ENCODE results near the gene CCND1.

Gene CCND1

DNA sequence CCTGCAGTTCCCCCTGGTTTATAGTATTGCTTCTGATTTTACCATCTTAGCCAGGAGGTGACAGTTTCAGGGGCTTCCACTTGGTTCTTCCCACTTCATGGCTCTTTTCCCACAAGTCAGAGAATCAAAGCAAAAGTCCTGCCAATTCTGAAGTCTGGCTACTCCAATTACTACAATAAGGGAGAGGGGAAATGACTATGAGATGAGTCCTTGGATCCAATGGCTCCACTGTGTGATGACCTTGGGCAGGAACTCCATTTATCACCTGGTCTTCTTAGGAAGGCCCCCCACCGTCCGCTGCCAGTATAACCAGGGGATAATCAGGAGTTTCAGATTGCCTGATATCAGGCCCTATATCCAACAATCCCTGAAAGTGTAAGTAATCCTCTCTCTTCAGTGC is 31.6 kb upstream of the CCND1 start:
- no peak overlapping the region for H3K27ac ChIP-seq (ENCODE audit: insufficient read depth in 1 of 2, low read depth in 1 of 2, low read length in 2 of 2, poor library complexity in 1 of 2, severe bottlenecking in 2 of 2)
- POLR2A ChIA-PET: no interaction called here
- H3K4me1 ChIP-seq (ENCODE audit: control extremely low read depth in 1 of 4, control insufficient read depth in 4 of 4, insufficient read depth in 4 of 4, low read length in 3 of 4): no peaks in the 10 kb centered on the region
- H3K4me3 ChIP-seq (ENCODE audit: control insufficient read depth in 1 of 7, extremely low read depth in 1 of 7, insufficient read depth in 4 of 7, low read depth in 2 of 7, low read length in 6 of 7): no peak overlapping the region
- CTCF ChIA-PET: no interaction called here
- peaks cover 0 to 41% (median 7%) of the 10 kb centered on the region in 5 experiments for H3K9me3 ChIP-seq (ENCODE audit: control extremely low read depth in 1 of 5, control insufficient read depth in 4 of 5, insufficient read depth in 2 of 5, low read depth in 1 of 5, low read length in 4 of 5)
- WGBS (ENCODE audit: insufficient coverage): 100% methylated on average over 2 of the region's 2 CpGs
- no peak for DNase-seq
- H3K36me3 ChIP-seq (ENCODE audit: control insufficient read depth in 4 of 4, insufficient read depth in 4 of 4, low read length in 3 of 4): no peaks in the 10 kb centered on the region
- H3K27me3 ChIP-seq (replicated peaks in 2 of 5; ENCODE audit: control insufficient read depth in 4 of 5, insufficient read depth in 5 of 5, low read length in 4 of 5): peaks cover 0 to 2% (median 0%) of the 10 kb centered on the region in 5 experiments

DNA sequence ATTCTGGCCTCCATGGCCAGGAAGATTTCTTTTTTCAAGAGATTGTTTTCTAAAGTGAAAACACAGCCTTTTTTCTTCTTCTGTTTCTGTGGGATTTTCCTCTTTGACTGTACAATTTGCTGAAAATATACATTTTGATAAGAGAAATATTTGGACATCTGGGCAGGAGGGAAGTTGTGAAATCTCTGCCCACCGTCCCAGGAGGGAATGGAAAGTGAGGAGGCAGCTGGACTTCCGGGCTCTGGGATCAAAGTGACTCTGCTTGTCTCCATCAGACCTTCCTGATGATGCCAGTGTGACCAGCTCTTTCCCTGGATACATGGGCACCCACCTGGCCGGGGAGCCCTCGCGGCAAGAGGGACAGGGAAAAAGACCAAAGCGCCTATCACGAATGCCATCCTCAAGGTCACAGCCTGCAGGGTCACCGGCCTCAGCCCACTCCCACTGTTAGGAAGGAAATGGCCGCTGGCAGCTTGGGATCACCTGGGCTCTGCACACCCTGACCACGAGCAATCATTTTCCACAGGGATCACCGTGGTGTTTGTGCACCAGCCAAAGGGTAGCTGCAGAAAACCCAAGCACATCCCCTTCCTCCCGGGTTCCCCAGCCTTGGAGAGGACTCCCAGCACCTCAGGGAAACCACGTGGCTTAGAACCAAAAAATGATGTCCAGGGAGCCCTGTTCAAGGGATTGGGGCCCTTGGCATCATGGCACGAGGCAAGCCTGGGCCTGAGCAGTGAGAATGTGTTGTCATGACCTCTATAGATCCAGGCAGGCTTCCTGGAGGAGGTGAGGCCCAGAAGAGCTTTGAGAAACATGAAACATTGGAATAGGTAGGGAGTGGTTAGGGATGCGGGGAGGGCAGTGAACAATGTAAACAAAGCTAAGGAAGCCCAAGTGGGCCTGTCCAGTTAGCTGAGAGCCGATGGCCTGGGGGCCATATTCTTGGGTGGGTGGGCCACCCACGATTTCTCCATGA is 29.1 kb upstream of the CCND1 start:
- CTCF ChIA-PET: no interaction called here
- Histone ChIP-seq H3K4me3 (ENCODE audit: control insufficient read depth in 1 of 7, extremely low read depth in 1 of 7, insufficient read depth in 4 of 7, low read depth in 2 of 7, low read length in 6 of 7) (no peak overlapping the region), H3K27ac (ENCODE audit: insufficient read depth in 1 of 2, low read depth in 1 of 2, low read length in 2 of 2, poor library complexity in 1 of 2, severe bottlenecking in 2 of 2) (no peak overlapping the region), H3K36me3 (ENCODE audit: control insufficient read depth in 4 of 4, insufficient read depth in 4 of 4, low read length in 3 of 4) (no peaks in the 10 kb centered on the region), H3K27me3 (replicated peaks in 2 of 5; ENCODE audit: control insufficient read depth in 4 of 5, insufficient read depth in 5 of 5, low read length in 4 of 5) (peaks cover 0 to 2% (median 0%) of the 10 kb centered on the region in 5 experiments), H3K9me3 (ENCODE audit: control extremely low read depth in 1 of 5, control insufficient read depth in 4 of 5, insufficient read depth in 2 of 5, low read depth in 1 of 5, low read length in 4 of 5) (peaks cover 0 to 41% (median 7%) of the 10 kb centered on the region in 5 experiments), H3K4me1 (ENCODE audit: control extremely low read depth in 1 of 4, control insufficient read depth in 4 of 4, insufficient read depth in 4 of 4, low read length in 3 of 4) (no peaks in the 10 kb centered on the region)
- POLR2A ChIA-PET: no interaction called here
- DNase-seq: no peak
- WGBS (ENCODE audit: insufficient coverage): 79% methylated on average over 16 of the region's 17 CpGs

DNA sequence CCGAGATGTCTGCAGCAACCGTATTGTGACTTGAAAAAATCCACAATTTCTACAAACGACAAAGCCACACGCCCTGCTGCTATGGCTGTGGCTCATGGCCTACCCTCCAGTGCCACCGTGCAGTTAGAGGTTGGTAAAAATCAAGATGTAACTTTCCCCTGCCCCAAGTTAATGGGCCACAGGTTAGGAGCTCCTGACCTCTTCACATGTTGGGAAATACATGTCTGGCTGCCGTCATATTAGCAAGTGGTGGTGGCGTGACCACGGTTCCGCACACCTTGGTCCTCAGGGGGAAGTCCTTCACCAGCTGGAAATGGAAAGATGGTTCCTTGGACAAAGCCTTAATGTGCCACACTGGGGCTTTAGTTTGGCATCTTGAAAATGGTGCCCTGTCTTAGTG is 27.4 kb upstream of the CCND1 start:
- Histone ChIP-seq H3K4me1 (ENCODE audit: control extremely low read depth in 1 of 4, control insufficient read depth in 4 of 4, insufficient read depth in 4 of 4, low read length in 3 of 4) (no peaks in the 10 kb centered on the region), H3K9me3 (ENCODE audit: control extremely low read depth in 1 of 5, control insufficient read depth in 4 of 5, insufficient read depth in 2 of 5, low read depth in 1 of 5, low read length in 4 of 5) (peaks cover 0 to 27% (median 3%) of the 10 kb centered on the region in 5 experiments), H3K4me3 (ENCODE audit: control insufficient read depth in 1 of 7, extremely low read depth in 1 of 7, insufficient read depth in 4 of 7, low read depth in 2 of 7, low read length in 6 of 7) (no peak overlapping the region), H3K36me3 (ENCODE audit: control insufficient read depth in 4 of 4, insufficient read depth in 4 of 4, low read length in 3 of 4) (no peaks in the 10 kb centered on the region), H3K27ac (ENCODE audit: insufficient read depth in 1 of 2, low read depth in 1 of 2, low read length in 2 of 2, poor library complexity in 1 of 2, severe bottlenecking in 2 of 2) (no peak overlapping the region), H3K27me3 (replicated peaks in 2 of 5; ENCODE audit: control insufficient read depth in 4 of 5, insufficient read depth in 5 of 5, low read length in 4 of 5) (peaks cover 0 to 2% (median 0%) of the 10 kb centered on the region in 5 experiments)
- ChIA-PET CTCF (no interaction called here), POLR2A (no interaction called here)
- 94% methylated on average over 9 of the region's 9 CpGs for WGBS (ENCODE audit: insufficient coverage)
- DNase-seq: no peak

DNA sequence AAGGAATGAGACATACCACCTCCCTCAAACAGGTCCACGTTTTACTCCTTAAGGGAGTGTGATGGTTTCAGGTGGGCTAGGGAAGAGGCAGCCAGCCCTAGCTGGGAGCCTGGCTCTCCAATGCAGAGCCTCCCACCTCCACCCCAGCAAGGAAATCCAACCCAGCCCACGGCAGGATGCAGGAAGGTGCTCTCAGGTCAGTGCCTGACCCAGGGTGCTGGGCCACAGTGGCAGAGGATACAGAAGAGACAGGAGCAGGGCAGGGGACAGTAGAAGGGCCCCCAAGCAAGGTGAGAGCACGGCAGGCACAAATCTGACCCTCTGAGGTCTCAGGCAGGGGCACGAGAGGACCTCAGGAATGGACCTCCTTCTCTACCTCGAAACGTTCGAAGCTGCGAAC is 26.9 kb upstream of the CCND1 start:
- H3K27ac ChIP-seq (ENCODE audit: insufficient read depth in 1 of 2, low read depth in 1 of 2, low read length in 2 of 2, poor library complexity in 1 of 2, severe bottlenecking in 2 of 2): no peak overlapping the region
- H3K36me3 ChIP-seq (ENCODE audit: control insufficient read depth in 4 of 4, insufficient read depth in 4 of 4, low read length in 3 of 4): no peaks in the 10 kb centered on the region
- H3K4me1 ChIP-seq (ENCODE audit: control extremely low read depth in 1 of 4, control insufficient read depth in 4 of 4, insufficient read depth in 4 of 4, low read length in 3 of 4): no peaks in the 10 kb centered on the region
- H3K27me3 ChIP-seq (replicated peaks in 2 of 5; ENCODE audit: control insufficient read depth in 4 of 5, insufficient read depth in 5 of 5, low read length in 4 of 5): peaks cover 0 to 2% (median 0%) of the 10 kb centered on the region in 5 experiments
- no peak overlapping the region for H3K4me3 ChIP-seq (ENCODE audit: control insufficient read depth in 1 of 7, extremely low read depth in 1 of 7, insufficient read depth in 4 of 7, low read depth in 2 of 7, low read length in 6 of 7)
- ChIA-PET POLR2A (no interaction called here), CTCF (no interaction called here)
- 93% methylated on average over 7 of the region's 8 CpGs for WGBS (ENCODE audit: insufficient coverage)
- DNase-seq: no peak
- H3K9me3 ChIP-seq (ENCODE audit: control extremely low read depth in 1 of 5, control insufficient read depth in 4 of 5, insufficient read depth in 2 of 5, low read depth in 1 of 5, low read length in 4 of 5): peaks cover 0 to 23% (median 2%) of the 10 kb centered on the region in 5 experiments

DNA sequence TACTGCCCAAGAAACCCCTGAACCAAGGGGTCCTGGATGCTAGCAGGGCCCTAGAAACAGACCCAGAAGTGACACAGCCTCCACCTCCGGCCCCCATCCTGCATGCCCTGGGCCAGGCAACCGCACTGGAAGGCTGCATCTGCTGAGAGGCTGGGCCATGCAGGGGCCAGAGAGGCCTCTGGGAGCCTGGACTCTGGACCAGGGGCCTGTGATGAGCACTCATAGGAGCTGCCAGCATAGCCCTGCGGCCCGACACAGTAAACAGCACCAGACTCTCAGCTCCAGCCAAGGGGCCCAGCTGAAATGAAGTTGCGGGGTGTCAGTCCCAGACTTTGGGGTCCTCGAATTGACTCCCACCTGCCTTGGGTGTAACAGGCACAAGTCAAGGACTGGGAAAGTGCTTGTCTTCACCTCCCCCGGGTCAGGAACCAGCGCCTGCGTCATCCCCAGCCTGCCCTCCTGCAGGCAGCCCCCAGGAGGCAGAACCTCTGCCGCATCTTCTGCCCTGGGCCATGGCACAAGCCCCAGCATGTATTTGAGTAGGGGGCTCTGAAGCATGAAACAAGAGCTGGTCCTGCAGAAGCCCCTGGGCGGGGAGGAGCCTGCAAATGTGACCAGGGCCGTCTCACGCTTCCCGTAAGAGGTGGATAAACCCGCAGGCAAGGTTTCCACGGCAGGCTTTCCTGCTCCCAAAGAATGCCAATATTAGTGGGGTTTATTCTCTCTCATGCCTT is 25.2 kb upstream of the CCND1 start:
- peaks cover 0 to 2% (median 0%) of the 10 kb centered on the region in 5 experiments for H3K27me3 ChIP-seq (replicated peaks in 2 of 5; ENCODE audit: control insufficient read depth in 4 of 5, insufficient read depth in 5 of 5, low read length in 4 of 5)
- peaks cover 0 to 9% (median 0%) of the 10 kb centered on the region in 5 experiments for H3K9me3 ChIP-seq (ENCODE audit: control extremely low read depth in 1 of 5, control insufficient read depth in 4 of 5, insufficient read depth in 2 of 5, low read depth in 1 of 5, low read length in 4 of 5)
- H3K4me1 ChIP-seq (ENCODE audit: control extremely low read depth in 1 of 4, control insufficient read depth in 4 of 4, insufficient read depth in 4 of 4, low read length in 3 of 4): no peaks in the 10 kb centered on the region
- no peak for DNase-seq
- H3K36me3 ChIP-seq (ENCODE audit: control insufficient read depth in 4 of 4, insufficient read depth in 4 of 4, low read length in 3 of 4): no peaks in the 10 kb centered on the region
- ChIA-PET POLR2A (no interaction called here), CTCF (interaction anchor here (0.6 kb wide), 1 partner anchor 828 kb away, joined by 3 read pairs; no protein-coding TSS in a partner anchor)
- 94% methylated on average over 15 of the region's 16 CpGs for WGBS (ENCODE audit: insufficient coverage)
- H3K27ac ChIP-seq (ENCODE audit: insufficient read depth in 1 of 2, low read depth in 1 of 2, low read length in 2 of 2, poor library complexity in 1 of 2, severe bottlenecking in 2 of 2): no peak overlapping the region
- no peak overlapping the region for H3K4me3 ChIP-seq (ENCODE audit: control insufficient read depth in 1 of 7, extremely low read depth in 1 of 7, insufficient read depth in 4 of 7, low read depth in 2 of 7, low read length in 6 of 7)

DNA sequence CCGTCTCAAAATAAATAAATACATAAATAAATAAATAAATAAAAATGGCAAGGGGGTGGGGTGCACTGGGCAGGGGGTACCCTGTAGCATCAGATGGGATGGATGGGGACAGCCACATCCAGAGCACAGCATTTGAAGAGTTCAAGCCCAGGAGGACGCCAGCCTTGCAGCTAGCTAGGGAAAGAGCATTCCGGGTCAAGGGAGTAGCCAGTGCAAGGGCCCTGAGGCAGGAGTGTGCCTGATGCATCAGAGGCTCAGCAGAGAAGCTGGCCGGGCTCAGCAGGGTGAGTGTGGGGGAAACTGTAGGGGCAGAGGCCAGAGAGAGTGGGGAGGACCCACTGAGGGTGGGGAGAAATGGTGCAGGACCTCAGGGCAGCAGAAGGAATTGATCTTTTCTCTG is 23.7 kb upstream of the CCND1 start:
- Histone ChIP-seq H3K9me3 (ENCODE audit: control extremely low read depth in 1 of 5, control insufficient read depth in 4 of 5, insufficient read depth in 2 of 5, low read depth in 1 of 5, low read length in 4 of 5) (no peaks in the 10 kb centered on the region), H3K27ac (ENCODE audit: insufficient read depth in 1 of 2, low read depth in 1 of 2, low read length in 2 of 2, poor library complexity in 1 of 2, severe bottlenecking in 2 of 2) (no peak overlapping the region), H3K4me3 (ENCODE audit: control insufficient read depth in 1 of 7, extremely low read depth in 1 of 7, insufficient read depth in 4 of 7, low read depth in 2 of 7, low read length in 6 of 7) (no peak overlapping the region), H3K27me3 (replicated peaks in 2 of 5; ENCODE audit: control insufficient read depth in 4 of 5, insufficient read depth in 5 of 5, low read length in 4 of 5) (peaks cover 0 to 2% (median 0%) of the 10 kb centered on the region in 5 experiments), H3K36me3 (ENCODE audit: control insufficient read depth in 4 of 4, insufficient read depth in 4 of 4, low read length in 3 of 4) (no peaks in the 10 kb centered on the region), H3K4me1 (ENCODE audit: control extremely low read depth in 1 of 4, control insufficient read depth in 4 of 4, insufficient read depth in 4 of 4, low read length in 3 of 4) (no peaks in the 10 kb centered on the region)
- POLR2A ChIA-PET: no interaction called here
- DNase-seq: no peak
- WGBS (ENCODE audit: insufficient coverage): 100% methylated on average over 1 of the region's 4 CpGs
- CTCF ChIA-PET: no interaction called here

DNA sequence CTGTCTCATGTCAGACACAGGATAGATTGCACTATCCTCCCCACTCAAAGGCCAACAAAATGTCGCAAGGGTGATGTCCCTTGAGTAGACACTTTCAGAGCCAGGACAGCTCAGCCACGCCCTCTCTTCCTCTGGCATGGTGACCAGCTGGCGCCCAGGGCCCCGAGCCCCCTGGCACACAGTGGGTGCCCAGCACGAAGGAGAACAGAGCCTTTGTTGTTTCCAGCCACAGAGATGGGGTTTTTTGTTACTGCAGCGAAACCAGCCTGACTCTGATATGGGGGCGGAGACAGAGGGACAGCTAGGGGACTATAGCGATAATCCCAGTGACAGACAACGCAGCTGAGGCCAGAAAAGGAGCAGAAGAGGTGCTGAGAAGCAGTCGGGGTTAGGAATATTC is 23.3 kb upstream of the CCND1 start:
- CTCF ChIA-PET: interaction anchor here (1.3 kb wide), 2 partner anchors 10 to 16 kb away, joined by 3 to 4 read pairs; no protein-coding TSS in a partner anchor
- Histone ChIP-seq H3K27me3 (replicated peaks in 2 of 5; ENCODE audit: control insufficient read depth in 4 of 5, insufficient read depth in 5 of 5, low read length in 4 of 5) (peaks cover 0 to 2% (median 0%) of the 10 kb centered on the region in 5 experiments), H3K4me1 (ENCODE audit: control extremely low read depth in 1 of 4, control insufficient read depth in 4 of 4, insufficient read depth in 4 of 4, low read length in 3 of 4) (no peaks in the 10 kb centered on the region), H3K4me3 (ENCODE audit: control insufficient read depth in 1 of 7, extremely low read depth in 1 of 7, insufficient read depth in 4 of 7, low read depth in 2 of 7, low read length in 6 of 7) (no peak overlapping the region), H3K36me3 (ENCODE audit: control insufficient read depth in 4 of 4, insufficient read depth in 4 of 4, low read length in 3 of 4) (no peaks in the 10 kb centered on the region), H3K9me3 (ENCODE audit: control extremely low read depth in 1 of 5, control insufficient read depth in 4 of 5, insufficient read depth in 2 of 5, low read depth in 1 of 5, low read length in 4 of 5) (no peaks in the 10 kb centered on the region), H3K27ac (ENCODE audit: insufficient read depth in 1 of 2, low read depth in 1 of 2, low read length in 2 of 2, poor library complexity in 1 of 2, severe bottlenecking in 2 of 2) (no peak overlapping the region)
- DNase-seq: no peak
- POLR2A ChIA-PET: no interaction called here
- 94% methylated on average over 10 of the region's 10 CpGs for WGBS (ENCODE audit: insufficient coverage)

Data from common myeloid progenitor, CD34-positive (primary cell).